ENCODE measurements around the gene ZFPL1.

The ZFPL1 gene

GRCh38 chr11:65120831-65121230 lies 36.8 kb downstream of the ZFPL1 start:
- H3K36me3 Mint-ChIP-seq (ENCODE audit: low read depth): peaks cover 40% of the 10 kb centered on the region

GRCh38 chr11:65121447-65121864 lies 37.4 kb downstream of the ZFPL1 start:
- H3K27ac Mint-ChIP-seq: peak overlapping the region; percentile 97
- H3K9me3 Mint-ChIP-seq: no peaks in the 10 kb centered on the region
- H3K4me3 Mint-ChIP-seq: peak overlapping the region; percentile 96
- peaks cover 42% of the 10 kb centered on the region for H3K36me3 Mint-ChIP-seq (ENCODE audit: low read depth)
- peaks cover 28% of the 10 kb centered on the region for H3K4me1 Mint-ChIP-seq (ENCODE audit: low read depth)
- no peaks in the 10 kb centered on the region for H3K27me3 Mint-ChIP-seq (ENCODE audit: low read depth)

More at GRCh38 chr11:65120831-65121230, 36.8 kb downstream of the ZFPL1 start:
- peak overlapping the region; percentile 97 for H3K27ac Mint-ChIP-seq
- H3K27me3 Mint-ChIP-seq (ENCODE audit: low read depth): no peaks in the 10 kb centered on the region
- H3K4me1 Mint-ChIP-seq (ENCODE audit: low read depth): peaks cover 28% of the 10 kb centered on the region
- H3K4me3 Mint-ChIP-seq: peak overlapping the region; percentile 96
- H3K9me3 Mint-ChIP-seq: no peaks in the 10 kb centered on the region

GRCh38 chr11:65121865-65122696 lies 38.1 kb downstream of the ZFPL1 start, which contains the start of the genes FAU and MRPL49:
Gene FAU (minus strand): TSS chr11:65122134. CDS start chr11:65121813, 321 bp downstream.
Gene MRPL49 (plus strand): TSS chr11:65122321. CDS start chr11:65122347, 26 bp downstream.
- Mint-ChIP-seq H3K27me3 (ENCODE audit: low read depth) (no peaks in the 10 kb centered on the region), H3K36me3 (ENCODE audit: low read depth) (peaks cover 48% of the 10 kb centered on the region), H3K4me1 (ENCODE audit: low read depth) (peaks cover 31% of the 10 kb centered on the region)

GRCh38 chr11:65124480-65125196 lies 40.6 kb downstream of the ZFPL1 start:
- Mint-ChIP-seq H3K27me3 (ENCODE audit: low read depth) (no peaks in the 10 kb centered on the region), H3K27ac (no peak overlapping the region), H3K4me3 (peak overlapping the region; percentile 40), H3K36me3 (ENCODE audit: low read depth) (peaks cover 42% of the 10 kb centered on the region), H3K9me3 (no peaks in the 10 kb centered on the region), H3K4me1 (ENCODE audit: low read depth) (peaks cover 20% of the 10 kb centered on the region)

More at GRCh38 chr11:65121865-65122696, 38.1 kb downstream of the ZFPL1 start, which contains the start of the genes FAU and MRPL49:
- Mint-ChIP-seq H3K9me3 (no peaks in the 10 kb centered on the region), H3K27ac (peak within 1 kb of the TSS; percentile 97), H3K4me3 (peak within 1 kb of the TSS; percentile 96)

- Mint-ChIP-seq H3K4me3 (no peak overlapping the region), H3K27ac (no peak overlapping the region), H3K4me1 (ENCODE audit: low read depth) (peaks cover 19% of the 10 kb centered on the region), H3K27me3 (ENCODE audit: low read depth) (no peaks in the 10 kb centered on the region), H3K9me3 (no peaks in the 10 kb centered on the region), H3K36me3 (ENCODE audit: low read depth) (peaks cover 39% of the 10 kb centered on the region)
These were observed 41.4 kb downstream of the ZFPL1 start for GRCh38 chr11:65125197-65126056.

- peak overlapping the region; percentile 14 for H3K27ac Mint-ChIP-seq
- no peak overlapping the region for H3K4me3 Mint-ChIP-seq
- peaks cover 30% of the 10 kb centered on the region for H3K36me3 Mint-ChIP-seq (ENCODE audit: low read depth)
- no peaks in the 10 kb centered on the region for H3K27me3 Mint-ChIP-seq (ENCODE audit: low read depth)
- no peaks in the 10 kb centered on the region for H3K9me3 Mint-ChIP-seq
- H3K4me1 Mint-ChIP-seq (ENCODE audit: low read depth): peaks cover 11% of the 10 kb centered on the region
These were observed 42.7 kb downstream of the ZFPL1 start for GRCh38 chr11:65126624-65127274.

- Mint-ChIP-seq H3K4me3 (no peak overlapping the region), H3K36me3 (ENCODE audit: low read depth) (peaks cover 27% of the 10 kb centered on the region), H3K27ac (no peak overlapping the region), H3K4me1 (ENCODE audit: low read depth) (peaks cover 13% of the 10 kb centered on the region), H3K9me3 (no peaks in the 10 kb centered on the region), H3K27me3 (ENCODE audit: low read depth) (no peaks in the 10 kb centered on the region)
These were observed 43.6 kb downstream of the ZFPL1 start for GRCh38 chr11:65127473-65128181.

- Mint-ChIP-seq H3K9me3 (no peaks in the 10 kb centered on the region), H3K4me1 (ENCODE audit: low read depth) (peaks cover 17% of the 10 kb centered on the region), H3K4me3 (no peak overlapping the region), H3K27me3 (ENCODE audit: low read depth) (no peaks in the 10 kb centered on the region), H3K27ac (no peak overlapping the region), H3K36me3 (ENCODE audit: low read depth) (peaks cover 31% of the 10 kb centered on the region)
These were observed 44.4 kb downstream of the ZFPL1 start for GRCh38 chr11:65128182-65129145.

- Mint-ChIP-seq H3K4me3 (no peak overlapping the region), H3K36me3 (ENCODE audit: low read depth) (peaks cover 29% of the 10 kb centered on the region), H3K27me3 (ENCODE audit: low read depth) (no peaks in the 10 kb centered on the region), H3K9me3 (no peaks in the 10 kb centered on the region), H3K27ac (no peak overlapping the region), H3K4me1 (ENCODE audit: low read depth) (peaks cover 16% of the 10 kb centered on the region)
These were observed 45.8 kb downstream of the ZFPL1 start for GRCh38 chr11:65129649-65130441.

- H3K36me3 Mint-ChIP-seq (ENCODE audit: low read depth): peaks cover 28% of the 10 kb centered on the region
- no peaks in the 10 kb centered on the region for H3K9me3 Mint-ChIP-seq
- H3K27ac Mint-ChIP-seq: no peak overlapping the region
- H3K4me1 Mint-ChIP-seq (ENCODE audit: low read depth): peaks cover 20% of the 10 kb centered on the region
- H3K4me3 Mint-ChIP-seq: peak overlapping the region; percentile 33
- H3K27me3 Mint-ChIP-seq (ENCODE audit: low read depth): no peaks in the 10 kb centered on the region
These were observed 46.8 kb downstream of the ZFPL1 start for GRCh38 chr11:65130631-65131416.

GRCh38 chr11:65131417-65131776 lies 47.4 kb downstream of the ZFPL1 start:
- Mint-ChIP-seq H3K36me3 (ENCODE audit: low read depth) (peaks cover 30% of the 10 kb centered on the region), H3K4me3 (peak overlapping the region; percentile 33), H3K4me1 (ENCODE audit: low read depth) (peaks cover 25% of the 10 kb centered on the region)

More at GRCh38 chr11:65131417-65131776, 47.4 kb downstream of the ZFPL1 start:
- H3K9me3 Mint-ChIP-seq: no peaks in the 10 kb centered on the region
- H3K27me3 Mint-ChIP-seq (ENCODE audit: low read depth): peaks cover under 1% of the 10 kb centered on the region
- no peak overlapping the region for H3K27ac Mint-ChIP-seq

All from T-helper 1 cell treated with Interleukin-12 subunit alpha and Interleukin-12 subunit beta and Interleukin-4 antibody, amounts not matched to agents 30 μg/mL and 1 μg/mL, for 36 hours (primary cell).